SKM-1 (cell line): Measurements from ENCODE around the gene EVC.
"Not testable (repeated sequence)": the region's sequence is repeated elsewhere in the genome, so short reads cannot be mapped to it uniquely, and the experiment has no call there.

ENCODE experiments used
- DNase-seq: peaks from one replicate; lab custom pipeline; 2025; ENCODE audit not compliant: unreplicated experiment; lab: John Stamatoyannopoulos, UW

EVC gene

GRCh38 chr4:5839332-5839731 lies 128.3 kb downstream of the EVC start:
- no peak for DNase-seq

- DNase-seq, result no peak
Observed at GRCh38 chr4:5839751-5840674, 129.0 kb downstream of the EVC start.

- DNase-seq, result no peak
Observed at GRCh38 chr4:5842456-5842855, 131.5 kb downstream of the EVC start.

GRCh38 chr4:5843573-5844530 lies 132.9 kb downstream of the EVC start:
- DNase-seq, result no peak

GRCh38 chr4:5845035-5845905 lies 134.3 kb downstream of the EVC start:
- no peak for DNase-seq

GRCh38 chr4:5851637-5852301 lies 140.8 kb downstream of the EVC start:
- no peak for DNase-seq

- DNase-seq, result no peak
Observed at GRCh38 chr4:5852523-5853202, 141.7 kb downstream of the EVC start.

- no peak for DNase-seq
Observed at GRCh38 chr4:5854929-5855328, 143.9 kb downstream of the EVC start.

- DNase-seq, result not testable (repeated sequence)
Observed at GRCh38 chr4:5856362-5856761, 145.4 kb downstream of the EVC start.

- DNase-seq, result no peak
Observed at GRCh38 chr4:5857199-5857598, 146.2 kb downstream of the EVC start.

GRCh38 chr4:5858020-5858769 lies 147.2 kb downstream of the EVC start:
- no peak for DNase-seq

GRCh38 chr4:5863461-5864113 lies 152.6 kb downstream of the EVC start:
- DNase-seq, result no peak
